Psoas muscle (tissue), 8 donors: Measurements from ENCODE around the gene HOXB4. TPM values are rescaled to one million over a fixed set of nuclear protein-coding genes. Genes with fewer than 3 reads are reported as not detected.

Experiments used
- ATAC-seq, 4 donors: fragments of 200-7000 bp; cut with Tn5 transposase; one replicate each; pipeline ENCODE4 v1.9.1; 2020; ENCODE audit warnings: moderate library complexity in 3 of 4, mild to moderate bottlenecking in 2 of 4
- DNase-seq, 2 donors: peaks; one replicate each; pipeline ENCODE4 v3.0.0-alpha.2; 2020
- H3K27ac ChIP-seq: fragments of 200-600 bp; one replicate; pipeline ENCODE4 v1.8.0; 2022
- H3K27me3 ChIP-seq, 3 donors: fragments of 200-600 bp in 1 of 3; one replicate each; pipeline versions ENCODE4 v1.6.1 to v1.8.0; 2013 to 2022; ENCODE audit warnings: low read length in 2 of 3, mild to moderate bottlenecking in 2 of 3, moderate library complexity in 1 of 3; ENCODE audit not compliant: insufficient read depth in 3 of 3
- H3K36me3 ChIP-seq, 2 donors: fragments of 200-600 bp in 1 of 2; one replicate each; pipeline versions ENCODE4 v1.6.1 to v1.8.0; 2013 to 2022; ENCODE audit warnings: low read depth in 1 of 2, mild to moderate bottlenecking in 1 of 2, moderate library complexity in 1 of 2; ENCODE audit not compliant: insufficient read depth in 1 of 2
- H3K4me1 ChIP-seq: fragments of 200-600 bp; one replicate; pipeline ENCODE4 v1.8.0; 2022
- H3K4me3 ChIP-seq: fragments of 200-600 bp; one replicate; pipeline ENCODE4 v1.8.0; 2022; ENCODE audit warnings: mild to moderate bottlenecking
- H3K9me3 ChIP-seq: fragments of 200-600 bp; one replicate; pipeline ENCODE4 v1.8.0; 2022
- WGBS, 3 donors: extraction: QIAGEN DNeasy Blood & Tissue Kit; methylation state at CpG; one replicate each; pipeline versions ENCODE4 v1.1.6 to v1.1.7; 2013; 5-methylcytosine and 5-hydroxymethylcytosine counted together
- intact Hi-C, 2 donors: fragments of 100-400 bp; cut with DNase I; formaldehyde crosslinking; loops; one replicate each; pipeline versions ENCODE4 v1.11.0 to v1.14.2; 2022
- polyA plus RNA-seq, 3 donors: library from polyadenylated mRNA; stranded (reverse); fragments of 200-250 nt; gene quantifications; one replicate each; pipeline ENCODE4 v1.2.3, GENCODE V29; 2013
- total RNA-seq, 4 donors: library from RNA; stranded (reverse); fragmentation: NEBNext Ultra II Directional in 2 of 4; extraction: Animal tissue kit (Norgen Biotek cat#: 25700) in 2 of 4; gene quantifications; one replicate each; pipeline versions ENCODE4 v1.2.1 to v1.2.4, GENCODE V29; 2021 to 2023
- TF ChIP-seq, protein P1 (sequence below): fragments of 200-600 bp; IDR thresholded peaks from one replicate; pipeline ENCODE4 v1.8.0; 2022; ENCODE audit warnings: antibody characterized with exemption
- donor health status: healthy with polysubstance abuse.
- donor health status: DM: no; HTN: no; CAD: no; lungs with moderate emphysema.
- donor health status: Bipolar disorder and iron deficiency.
- donor health status: healthy.
- donor health status: DM: yes; HTN: yes; CAD: no.
- donor health status: DM: no; HTN: no; CAD: no.
- donor health status: DM: no; HTN: no; CAD: no.
- donor health status: DM: yes; HTN: yes; CAD: no.

The HOXB4 gene
- total and polyA plus RNA-seq, 7 donors: 0.38 to 4.0 (median 0.89) TPM

GRCh38 chr17:48553826-48554225, 24.3 kb downstream of the HOXB4 start:
- DNase-seq: no peak
- WGBS, 3 donors: 76 to 96% (median 82%) methylated on average over 1 of the region's 1 CpG
- Histone ChIP-seq H3K9me3 (no peaks in the 10 kb centered on the region), H3K4me1 (peaks cover 6% of the 10 kb centered on the region), H3K27ac (no peak overlapping the region), H3K4me3 (peak overlapping the region; percentile 64), H3K27me3 (peaks cover 0 to 8% (median 2%) of the 10 kb centered on the region in 3 donors), H3K36me3 (peaks cover 0 to 8% of the 10 kb centered on the region in 2 donors)
- ATAC-seq: no peak
- intact Hi-C loops: no loop called here
- TF ChIP-seq, protein P1, sequence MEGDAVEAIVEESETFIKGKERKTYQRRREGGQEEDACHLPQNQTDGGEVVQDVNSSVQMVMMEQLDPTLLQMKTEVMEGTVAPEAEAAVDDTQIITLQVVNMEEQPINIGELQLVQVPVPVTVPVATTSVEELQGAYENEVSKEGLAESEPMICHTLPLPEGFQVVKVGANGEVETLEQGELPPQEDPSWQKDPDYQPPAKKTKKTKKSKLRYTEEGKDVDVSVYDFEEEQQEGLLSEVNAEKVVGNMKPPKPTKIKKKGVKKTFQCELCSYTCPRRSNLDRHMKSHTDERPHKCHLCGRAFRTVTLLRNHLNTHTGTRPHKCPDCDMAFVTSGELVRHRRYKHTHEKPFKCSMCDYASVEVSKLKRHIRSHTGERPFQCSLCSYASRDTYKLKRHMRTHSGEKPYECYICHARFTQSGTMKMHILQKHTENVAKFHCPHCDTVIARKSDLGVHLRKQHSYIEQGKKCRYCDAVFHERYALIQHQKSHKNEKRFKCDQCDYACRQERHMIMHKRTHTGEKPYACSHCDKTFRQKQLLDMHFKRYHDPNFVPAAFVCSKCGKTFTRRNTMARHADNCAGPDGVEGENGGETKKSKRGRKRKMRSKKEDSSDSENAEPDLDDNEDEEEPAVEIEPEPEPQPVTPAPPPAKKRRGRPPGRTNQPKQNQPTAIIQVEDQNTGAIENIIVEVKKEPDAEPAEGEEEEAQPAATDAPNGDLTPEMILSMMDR: no peak

DNA sequence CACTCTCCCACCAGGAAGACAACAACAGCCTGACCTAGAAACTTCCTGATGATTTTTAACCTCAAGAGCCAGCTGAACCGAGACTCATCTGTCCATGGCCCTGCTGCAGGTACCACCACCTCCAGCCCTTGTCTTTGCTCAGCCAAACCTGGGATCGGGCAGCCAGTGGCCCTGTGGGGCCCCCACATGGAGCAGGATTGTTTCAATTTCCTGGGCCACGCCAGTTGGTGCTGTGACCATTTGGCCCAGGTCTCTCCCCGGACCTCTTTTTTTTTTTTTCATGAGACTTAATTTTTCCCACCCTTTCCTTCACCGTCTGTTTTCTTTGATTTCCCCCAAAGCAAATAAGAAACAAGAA, 25.0 kb downstream of the HOXB4 start:
- H3K27me3 ChIP-seq: peaks cover 0 to 8% (median 2%) of the 10 kb centered on the region in 3 donors
- H3K4me1 ChIP-seq: peaks cover 6% of the 10 kb centered on the region
- H3K36me3 ChIP-seq: peaks cover 0 to 8% of the 10 kb centered on the region in 2 donors
- 65 to 83% (median 78%) methylated on average over 5 of the region's 5 CpGs for WGBS, 3 donors
- no peak overlapping the region for H3K27ac ChIP-seq
- intact Hi-C loops: no loop called here
- H3K9me3 ChIP-seq: no peaks in the 10 kb centered on the region
- DNase-seq (no peak), ATAC-seq (no peak)
- TF ChIP-seq, protein P1: no peak
- H3K4me3 ChIP-seq: no peak overlapping the region

GRCh38 chr17:48552466-48553189, 25.5 kb downstream of the HOXB4 start:
- H3K9me3 ChIP-seq: no peaks in the 10 kb centered on the region
- peaks cover 0 to 8% of the 10 kb centered on the region in 2 donors for H3K36me3 ChIP-seq
- TF ChIP-seq, protein P1: no peak
- intact Hi-C loops: no loop called here
- 52 to 68% (median 55%) methylated on average over 5 to 11 of the region's 11 CpGs for WGBS, 3 donors
- no peak overlapping the region for H3K27ac ChIP-seq
- no peak for DNase-seq
- no peak overlapping the region for H3K4me3 ChIP-seq
- H3K4me1 ChIP-seq: peaks cover 6% of the 10 kb centered on the region
- ATAC-seq: no peak
- peaks cover 0 to 8% (median 2%) of the 10 kb centered on the region in 3 donors for H3K27me3 ChIP-seq

- ATAC-seq: no peak
- Histone ChIP-seq H3K4me3 (no peak overlapping the region), H3K4me1 (peaks cover 2% of the 10 kb centered on the region), H3K27me3 (peaks cover 0 to 8% (median 2%) of the 10 kb centered on the region in 3 donors), H3K27ac (no peak overlapping the region), H3K9me3 (no peaks in the 10 kb centered on the region), H3K36me3 (peaks cover 0 to 8% of the 10 kb centered on the region in 2 donors)
- WGBS, 3 donors: 76 to 77% (median 77%) methylated on average over 47 of the region's 47 CpGs
- TF ChIP-seq, protein P1: no peak
- DNase-seq: no peak
- intact Hi-C loops: no loop called here
Measured at GRCh38 chr17:48551596-48552465, 26.3 kb downstream of the HOXB4 start.
